HepG2 (cell line): Measurements from ENCODE around the gene ZNF697. TPM values are rescaled to one million over a fixed set of nuclear protein-coding genes. Genes with fewer than 3 reads are reported as not detected.

Source experiments
- ATF4 ChIP-seq, 2 experiments: fragments of 450-650 bp in 1 of 2; sonication (generic) in 1 of 2; formaldehyde crosslinking; IDR thresholded peaks; 2 replicates each; pipeline versions ENCODE4 v1.5.0 to v1.8.0; 2020 to 2022; ENCODE audit warnings: mild to moderate bottlenecking in 1 of 2, missing genetic modification reagents in 1 of 2
- ATF5 ChIP-seq: sonication (generic); formaldehyde crosslinking; IDR thresholded peaks from 2 replicates; pipeline ENCODE4 v1.4.0; 2020; ENCODE audit warnings: mild to moderate bottlenecking, low read depth, missing genetic modification reagents
- BHLHE40 ChIP-seq: IDR thresholded peaks from 2 replicates; pipeline ENCODE4 v1.6.1; 2011; ENCODE audit warnings: low read length, improper control_type of control experiment
- CERS6 ChIP-seq: sonication (generic); formaldehyde crosslinking; IDR thresholded peaks from 2 replicates; pipeline ENCODE4 v1.5.0; 2020; ENCODE audit warnings: missing genetic modification reagents
- CSRNP1 ChIP-seq: sonication (generic); formaldehyde crosslinking; IDR thresholded peaks from 2 replicates; pipeline ENCODE4 v1.8.1; 2023; ENCODE audit warnings: mild to moderate bottlenecking, missing genetic modification reagents
- EP300 ChIP-seq, 3 experiments: sonication (generic) in 1 of 3; formaldehyde crosslinking in 1 of 3; IDR thresholded peaks; 2 replicates each; pipeline versions ENCODE4 v1.5.1 to v1.6.1; 2011 to 2020; ENCODE audit warnings: low read depth in 2 of 3, low read length in 2 of 3, borderline replicate concordance in 1 of 3, improper control_type of control experiment in 1 of 3, mild to moderate bottlenecking in 1 of 3, missing genetic modification reagents in 1 of 3, moderate library complexity in 1 of 3
- FOSL2 ChIP-seq: sonication (generic); formaldehyde crosslinking; IDR thresholded peaks from 2 replicates; pipeline ENCODE4 v1.4.0; 2020; ENCODE audit warnings: missing genetic modification reagents
- HIC2 ChIP-seq: sonication (generic); formaldehyde crosslinking; IDR thresholded peaks from 2 replicates; pipeline ENCODE4 v1.9.0; 2022; ENCODE audit warnings: low read depth, missing genetic modification reagents
- HNF1B ChIP-seq: sonication (generic); formaldehyde crosslinking; IDR thresholded peaks from 2 replicates; pipeline ENCODE4 v1.5.1; 2020; ENCODE audit warnings: mild to moderate bottlenecking, moderate library complexity, missing genetic modification reagents
- HOXA5 ChIP-seq: sonication (generic); formaldehyde crosslinking; IDR thresholded peaks from 2 replicates; pipeline ENCODE4 v1.4.0; 2020; ENCODE audit warnings: missing genetic modification reagents
- KDM2A ChIP-seq: sonication (generic); formaldehyde crosslinking; IDR thresholded peaks from 2 replicates; pipeline ENCODE4 v1.4.0; 2020; ENCODE audit warnings: low read depth, missing genetic modification reagents, borderline replicate concordance
- PHF20 ChIP-seq: sonication (generic); formaldehyde crosslinking; IDR thresholded peaks from 2 replicates; pipeline ENCODE4 v1.5.0; 2020; ENCODE audit warnings: mild to moderate bottlenecking, missing genetic modification reagents
- SPEN ChIP-seq: sonication (generic); formaldehyde crosslinking; IDR thresholded peaks from 2 replicates; pipeline ENCODE4 v1.5.1; 2020; ENCODE audit warnings: low read depth, mild to moderate bottlenecking, missing genetic modification reagents
- ZFX ChIP-seq: sonication (generic); formaldehyde crosslinking; IDR thresholded peaks from 2 replicates; pipeline ENCODE4 v1.4.0; 2020; ENCODE audit warnings: mild to moderate bottlenecking, low read depth, missing genetic modification reagents, moderate library complexity
- ZNF138 ChIP-seq: sonication (generic); formaldehyde crosslinking; IDR thresholded peaks from 2 replicates; pipeline ENCODE4 v1.5.0; 2020; ENCODE audit warnings: mild to moderate bottlenecking, low read depth, missing genetic modification reagents
- ZNF563 ChIP-seq: sonication (generic); formaldehyde crosslinking; IDR thresholded peaks from 2 replicates; pipeline ENCODE4 v1.8.0; 2022; ENCODE audit warnings: mild to moderate bottlenecking, moderate library complexity, missing genetic modification reagents
- ZNF724P ChIP-seq: sonication (generic); formaldehyde crosslinking; IDR thresholded peaks from 2 replicates; pipeline ENCODE4 v1.8.0; 2022; ENCODE audit warnings: missing genetic modification reagents, borderline replicate concordance
- ZSCAN30 ChIP-seq: sonication (generic); formaldehyde crosslinking; IDR thresholded peaks from 2 replicates; pipeline ENCODE4 v1.5.0; 2020; ENCODE audit warnings: mild to moderate bottlenecking, missing genetic modification reagents
- polyA plus RNA-seq, 8 experiments: library from polyadenylated mRNA; depleted of rRNA in 3 of 8; stranded (reverse) in 7 of 8; unstranded in 1 of 8; fragments of >200 nt; fragmentation: Illumina TruSeq in 4 of 8; extraction: Trizol in 4 of 8; gene quantifications; 2 replicates each; pipeline versions ENCODE4 v1.2.1 to v1.2.3, GENCODE V29; 2011 to 2016; ENCODE audit warnings: low read depth in 4 of 8, missing spikeins in 1 of 8, mixed read lengths in 1 of 8; ENCODE audit not compliant: insufficient read depth in 1 of 8
- total RNA-seq, 5 experiments: library from RNA; depleted of rRNA; stranded (reverse); fragments of >200 nt; fragmentation: Illumina TruSeq; extraction: Trizol; gene quantifications; 2 replicates each; pipeline ENCODE4 v1.2.3, GENCODE V29; 2016; ENCODE audit warnings: low read depth in 1 of 5

Gene ZNF697
- total and polyA plus RNA-seq, 2 of the 13 experiments (the other 11 are each of a cell fraction or from before 2014, with no cell fraction given): 2.3 to 7.1 TPM

- no peak for TF ChIP-seq SPEN (CRISPR knock-in tag)
- TF ChIP-seq FOSL2 (CRISPR knock-in tag): no peak
- TF ChIP-seq HNF1B (CRISPR knock-in tag): 0 out of 2 replicates have a peak, but pooled peaks have one; percentile 28
- no peak for TF ChIP-seq CERS6 (CRISPR knock-in tag)
- no peak for TF ChIP-seq ATF4 (CRISPR knock-in tag; IDR thresholded peaks at IDR 0.05)
- TF ChIP-seq ZSCAN30: no peak
- TF ChIP-seq ZNF724P (CRISPR knock-in tag): no peak
- TF ChIP-seq BHLHE40: no peak
- TF ChIP-seq ZFX (CRISPR knock-in tag): peak; percentile 30; the same call in 1 of the 2 replicates
- peak; percentile 40; the same call in 1 of the 2 replicates for TF ChIP-seq KDM2A (CRISPR knock-in tag)
- TF ChIP-seq CSRNP1: no peak
- TF ChIP-seq PHF20 (CRISPR knock-in tag): no peak
- no peak for TF ChIP-seq ZNF563 (CRISPR knock-in tag)
- TF ChIP-seq HIC2 (CRISPR knock-in tag): no peak
- TF ChIP-seq ZNF138 (CRISPR knock-in tag): no peak
- TF ChIP-seq ATF5 (CRISPR knock-in tag): no peak
- TF ChIP-seq EP300 (IDR thresholded peaks at IDR 0.05; ENCODE audit: low read depth in 2 of 2, low read length in 2 of 2): no peak
- TF ChIP-seq EP300 (CRISPR knock-in tag; IDR thresholded peaks at IDR 0.05; ENCODE audit: borderline replicate concordance): no peak
- no peak for TF ChIP-seq HOXA5 (CRISPR knock-in tag)
Measured at GRCh38 chr1:119613769-119614720, 34.0 kb downstream of the ZNF697 start (continued).
